SK-N-SH treated with all-trans-retinoic acid at 6 μM for 48 hours (cell line): Measurements from ENCODE around the gene CRYAB.

Source experiments
- ARNTL ChIP-seq: fragments of 450-650 bp; formaldehyde crosslinking; IDR thresholded peaks from 2 replicates; pipeline ENCODE4 v1.5.0; 2020; ENCODE audit warnings: low read depth, mild to moderate bottlenecking, moderate library complexity, borderline replicate concordance
- ESRRG ChIP-seq: fragments of 250-450 bp; sonication (Bioruptor Pico); IDR thresholded peaks from 2 replicates; pipeline ENCODE4 v1.6.1; 2021; ENCODE audit warnings: mild to moderate bottlenecking
- PPARA ChIP-seq: fragments of 250-450 bp; sonication (Bioruptor Pico); IDR thresholded peaks from 2 replicates; pipeline ENCODE4 v1.5.0; 2020; ENCODE audit warnings: mild to moderate bottlenecking, borderline replicate concordance
- ZFP3 ChIP-seq: fragments of 250-450 bp; sonication (Bioruptor Pico); IDR thresholded peaks from 2 replicates; pipeline ENCODE4 v1.5.0; 2020; ENCODE audit warnings: mild to moderate bottlenecking, moderate library complexity
- TF ChIP-seq, protein P1 (sequence below): fragments of 250-450 bp; sonication (Bioruptor Pico); IDR thresholded peaks from 2 replicates; pipeline ENCODE4 v1.5.1; 2020; ENCODE audit warnings: low read depth, mild to moderate bottlenecking, moderate library complexity

DNA sequence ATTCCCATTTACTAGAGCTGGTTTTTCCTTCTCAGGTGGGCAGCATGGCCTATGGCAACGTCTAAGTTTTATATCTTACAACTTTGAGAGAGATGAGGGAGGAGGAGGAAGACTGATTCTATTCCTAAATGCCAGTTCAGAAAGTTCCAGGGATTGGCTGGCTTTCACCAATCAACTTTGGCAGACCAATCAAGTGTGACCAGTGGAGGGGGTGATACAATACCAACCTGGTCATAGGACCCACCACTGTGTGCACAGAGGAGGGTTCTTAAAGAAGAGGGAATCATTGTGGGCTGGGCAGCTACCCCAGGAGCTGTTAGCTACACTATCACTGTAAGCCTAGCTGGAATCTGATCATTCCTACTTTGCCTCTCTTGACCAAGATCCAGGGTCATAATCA, 33.6 kb upstream of the CRYAB start:
- TF ChIP-seq, protein P1, sequence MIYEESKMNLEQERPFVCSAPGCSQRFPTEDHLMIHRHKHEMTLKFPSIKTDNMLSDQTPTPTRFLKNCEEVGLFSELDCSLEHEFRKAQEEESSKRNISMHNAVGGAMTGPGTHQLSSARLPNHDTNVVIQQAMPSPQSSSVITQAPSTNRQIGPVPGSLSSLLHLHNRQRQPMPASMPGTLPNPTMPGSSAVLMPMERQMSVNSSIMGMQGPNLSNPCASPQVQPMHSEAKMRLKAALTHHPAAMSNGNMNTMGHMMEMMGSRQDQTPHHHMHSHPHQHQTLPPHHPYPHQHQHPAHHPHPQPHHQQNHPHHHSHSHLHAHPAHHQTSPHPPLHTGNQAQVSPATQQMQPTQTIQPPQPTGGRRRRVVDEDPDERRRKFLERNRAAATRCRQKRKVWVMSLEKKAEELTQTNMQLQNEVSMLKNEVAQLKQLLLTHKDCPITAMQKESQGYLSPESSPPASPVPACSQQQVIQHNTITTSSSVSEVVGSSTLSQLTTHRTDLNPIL (CRISPR knock-in tag): no peak
- TF ChIP-seq ARNTL (CRISPR knock-in tag) (no peak), ESRRG (no peak), ZFP3 (CRISPR knock-in tag) (no peak), PPARA (no peak)
